MM.1S (cell line): ENCODE data around the gene NRIP3.

ENCODE experiments used
- DNase-seq: peaks from one replicate; pipeline ENCODE4 v3.0.0-alpha.2; 2015
- H2AFZ ChIP-seq: fragments of 300-600 bp; sonication (generic); 2 replicates; pipeline ENCODE4 v1.6.0; 2016; ENCODE audit warnings: antibody characterized with exemption, low read length
- H3F3A ChIP-seq: fragments of 300-600 bp; sonication (generic); 2 replicates; pipeline ENCODE4 v1.6.1; 2016; ENCODE audit warnings: mild to moderate bottlenecking, antibody characterized with exemption, low read length, moderate library complexity, mixed read lengths; ENCODE audit not compliant: insufficient read depth
- H3K27ac ChIP-seq: fragments of 300-600 bp; sonication (generic); 2 replicates; pipeline ENCODE4 v1.5.1; 2016; ENCODE audit warnings: mild to moderate bottlenecking, low read length
- H3K27me3 ChIP-seq: fragments of 300-600 bp; sonication (generic); replicated peaks from 2 replicates; pipeline ENCODE4 v1.6.0; 2016; ENCODE audit warnings: low read length; ENCODE audit not compliant: insufficient read depth
- H3K36me3 ChIP-seq: fragments of 300-600 bp; sonication (generic); replicated peaks from 2 replicates; pipeline ENCODE4 v1.6.1; 2016; ENCODE audit warnings: mild to moderate bottlenecking, low read length, mixed read lengths; ENCODE audit not compliant: insufficient read depth
- H3K4me1 ChIP-seq: fragments of 300-600 bp; sonication (generic); 2 replicates; pipeline ENCODE4 v1.6.1; 2016; ENCODE audit warnings: low read length, mixed read lengths
- H3K4me2 ChIP-seq: fragments of 300-600 bp; sonication (generic); 2 replicates; pipeline ENCODE4 v1.6.0; 2016; ENCODE audit warnings: low read depth, low read length
- H3K4me3 ChIP-seq: fragments of 300-600 bp; sonication (generic); 2 replicates; pipeline ENCODE4 v1.5.1; 2016; ENCODE audit warnings: low read length, mixed read lengths
- H3K79me2 ChIP-seq: fragments of 300-600 bp; sonication (generic); 2 replicates; pipeline ENCODE4 v1.6.1; 2016; ENCODE audit warnings: mixed run types, low read length, mixed read lengths
- H3K9ac ChIP-seq: fragments of 300-600 bp; sonication (generic); 2 replicates; pipeline ENCODE4 v1.6.1; 2016; ENCODE audit warnings: low read length, mixed read lengths
- H3K9me2 ChIP-seq: fragments of 300-600 bp; sonication (generic); replicated peaks from 2 replicates; pipeline ENCODE4 v1.6.1; 2016; ENCODE audit warnings: mild to moderate bottlenecking, low read length, mixed read lengths; ENCODE audit not compliant: insufficient read depth
- H3K9me3 ChIP-seq: fragments of 300-600 bp; sonication (generic); replicated peaks from 2 replicates; pipeline ENCODE4 v1.6.1; 2016; ENCODE audit warnings: mild to moderate bottlenecking, low read length, mixed read lengths; ENCODE audit not compliant: insufficient read depth
- H4K20me1 ChIP-seq: fragments of 300-600 bp; sonication (generic); 2 replicates; pipeline ENCODE4 v1.6.1; 2016; ENCODE audit warnings: mild to moderate bottlenecking, low read length, moderate library complexity, mixed read lengths; ENCODE audit not compliant: insufficient read depth
- EZH2 ChIP-seq: fragments of 300-600 bp; sonication (generic); optimal IDR thresholded peaks from 2 replicates; pipeline ENCODE3; 2017; ENCODE audit warnings: low read depth, mild to moderate bottlenecking, antibody characterized with exemption, low read length, mixed read lengths
- EZH2phosphoT487 ChIP-seq: fragments of 300-600 bp; sonication (generic); IDR thresholded peaks from 2 replicates; pipeline ENCODE4 v1.6.1; 2018; ENCODE audit warnings: antibody characterized with exemption, low read length
- TF ChIP-seq, protein P1 (sequence below): fragments of 300-600 bp; sonication (generic); IDR thresholded peaks from 2 replicates; pipeline ENCODE4 v1.5.1; 2016; ENCODE audit warnings: antibody characterized with exemption, low read length, mixed read lengths

NRIP3 gene

DNA sequence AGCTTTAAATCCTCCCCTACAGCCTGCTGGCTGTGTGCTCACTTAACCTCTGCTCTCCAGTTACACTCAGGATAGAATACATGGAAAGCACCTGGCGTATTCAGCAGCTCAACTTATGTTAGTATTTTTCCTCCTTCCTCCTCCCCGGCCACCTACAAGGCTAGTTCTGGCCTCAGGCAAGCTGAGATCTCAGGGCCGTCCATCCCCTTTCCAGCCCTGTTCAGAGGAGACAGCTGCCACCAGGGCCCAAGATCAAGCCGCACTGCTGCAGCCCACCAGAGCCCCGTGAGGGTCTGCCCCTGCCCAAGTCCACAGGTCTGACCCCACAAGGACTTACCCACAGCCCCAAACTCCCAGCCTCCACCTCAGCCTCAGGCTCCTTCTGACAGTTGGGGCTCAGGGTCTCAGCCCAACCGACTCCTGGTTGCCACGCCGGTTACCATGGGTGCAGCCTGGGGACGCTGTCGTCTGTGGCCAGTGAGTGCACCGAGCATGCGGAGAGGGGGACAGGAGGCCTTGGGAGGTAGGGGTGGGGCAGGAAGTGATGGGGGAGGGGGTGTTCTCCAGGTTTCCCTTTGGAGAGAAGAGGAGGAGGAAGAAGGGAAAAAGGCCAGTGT is 71.1 kb downstream of the NRIP3 start, which contains the start of gene C11orf16:
TSS of gene C11orf16 (minus strand) at position 384 of the 617 bp plus-strand sequence. CDS start 639 bp downstream, outside the sequence.
- DNase-seq, result no peak
- H4K20me1 ChIP-seq, result no peaks in the 10 kb centered on the region
- H3K36me3 ChIP-seq, result no peaks in the 10 kb centered on the region
- no peak within 1 kb of the TSS for H3K9ac ChIP-seq
- H3K79me2 ChIP-seq, result no peaks in the 10 kb centered on the region
- H3K4me1 ChIP-seq, result no peaks in the 10 kb centered on the region
- no peaks in the 10 kb centered on the region for H3F3A ChIP-seq
- TF ChIP-seq EZH2phosphoT487, result no peak
- TF ChIP-seq, protein P1, sequence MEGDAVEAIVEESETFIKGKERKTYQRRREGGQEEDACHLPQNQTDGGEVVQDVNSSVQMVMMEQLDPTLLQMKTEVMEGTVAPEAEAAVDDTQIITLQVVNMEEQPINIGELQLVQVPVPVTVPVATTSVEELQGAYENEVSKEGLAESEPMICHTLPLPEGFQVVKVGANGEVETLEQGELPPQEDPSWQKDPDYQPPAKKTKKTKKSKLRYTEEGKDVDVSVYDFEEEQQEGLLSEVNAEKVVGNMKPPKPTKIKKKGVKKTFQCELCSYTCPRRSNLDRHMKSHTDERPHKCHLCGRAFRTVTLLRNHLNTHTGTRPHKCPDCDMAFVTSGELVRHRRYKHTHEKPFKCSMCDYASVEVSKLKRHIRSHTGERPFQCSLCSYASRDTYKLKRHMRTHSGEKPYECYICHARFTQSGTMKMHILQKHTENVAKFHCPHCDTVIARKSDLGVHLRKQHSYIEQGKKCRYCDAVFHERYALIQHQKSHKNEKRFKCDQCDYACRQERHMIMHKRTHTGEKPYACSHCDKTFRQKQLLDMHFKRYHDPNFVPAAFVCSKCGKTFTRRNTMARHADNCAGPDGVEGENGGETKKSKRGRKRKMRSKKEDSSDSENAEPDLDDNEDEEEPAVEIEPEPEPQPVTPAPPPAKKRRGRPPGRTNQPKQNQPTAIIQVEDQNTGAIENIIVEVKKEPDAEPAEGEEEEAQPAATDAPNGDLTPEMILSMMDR, result no peak
- no peak for TF ChIP-seq EZH2
- H3K27ac ChIP-seq, result no peak within 1 kb of the TSS
- H2AFZ ChIP-seq, result no peak within 1 kb of the TSS
- H3K9me2 ChIP-seq, result no peaks in the 10 kb centered on the region
- H3K9me3 ChIP-seq, result no peaks in the 10 kb centered on the region
- no peaks in the 10 kb centered on the region for H3K27me3 ChIP-seq
- H3K4me3 ChIP-seq, result no peak within 1 kb of the TSS
- no peak within 1 kb of the TSS for H3K4me2 ChIP-seq
